GM19035 (cell line): ENCODE data around the gene PJVK.
"Not testable (repeated sequence)": the region's sequence is repeated elsewhere in the genome, so short reads cannot be mapped to it uniquely, and the experiment has no call there.

ENCODE experiments used
- ATAC-seq: cut with Tn5 transposase; IDR thresholded peaks from one replicate; pipeline ENCODE4 v1.9.1; 2021; ENCODE audit not compliant: unreplicated experiment

PJVK gene

GRCh38 chr2:178429336-178429735 lies 21.8 kb upstream of the PJVK start:
- ATAC-seq = no peak

- no peak for ATAC-seq
Measured at GRCh38 chr2:178436662-178437061, 14.5 kb upstream of the PJVK start.

DNA sequence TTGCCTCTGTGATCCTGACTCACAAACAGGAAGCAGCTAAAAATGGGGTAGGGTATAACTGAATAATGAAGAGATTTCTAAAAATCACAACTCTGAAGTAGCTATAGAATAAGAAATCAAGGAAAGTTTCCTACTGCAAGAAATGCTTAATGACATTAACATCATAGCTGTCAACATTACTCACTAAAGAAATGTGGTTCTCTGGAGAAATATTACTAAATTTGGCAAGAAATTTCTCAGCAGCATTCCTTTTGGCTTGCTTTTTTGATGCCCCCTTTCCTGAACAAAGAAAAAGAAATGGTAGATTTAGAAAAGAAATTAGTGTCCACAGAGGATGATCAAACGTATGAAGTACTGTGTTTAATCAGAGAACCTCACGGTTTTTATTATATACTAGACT lies 9.8 kb upstream of the PJVK start:
- ATAC-seq = no peak

DNA sequence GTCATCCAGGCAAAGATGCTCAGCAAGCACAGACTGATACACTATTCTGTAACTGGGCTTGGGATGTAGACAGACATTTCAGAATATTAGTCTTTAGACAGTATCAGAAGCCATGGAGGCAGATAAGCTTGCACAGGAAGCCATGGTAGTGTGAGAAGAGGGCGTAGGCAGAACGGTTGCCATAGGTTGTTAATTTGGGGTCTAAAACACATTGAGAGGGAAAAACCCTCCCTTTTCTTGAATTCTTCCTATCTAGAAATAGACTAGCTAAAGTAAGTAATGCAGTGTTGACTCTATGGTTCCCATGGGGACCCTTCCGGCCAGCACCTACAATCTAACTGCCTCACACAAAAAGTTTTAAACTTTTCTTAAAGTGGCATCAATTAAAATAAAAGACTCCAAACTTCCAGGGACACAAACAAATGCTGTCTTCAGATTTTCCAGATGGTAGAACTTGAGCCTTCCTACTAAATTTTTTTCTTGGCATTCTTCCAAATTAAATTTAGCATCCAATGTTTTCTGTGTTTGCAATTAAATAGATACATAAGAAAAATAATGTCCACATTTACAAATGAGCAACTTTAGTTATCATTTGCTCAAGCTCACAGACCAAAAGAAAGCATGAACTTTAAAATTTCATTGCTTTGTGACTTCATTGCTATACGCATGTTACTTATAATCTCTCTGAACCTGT lies 2.1 kb upstream of the PJVK start:
- ATAC-seq = no peak

DNA sequence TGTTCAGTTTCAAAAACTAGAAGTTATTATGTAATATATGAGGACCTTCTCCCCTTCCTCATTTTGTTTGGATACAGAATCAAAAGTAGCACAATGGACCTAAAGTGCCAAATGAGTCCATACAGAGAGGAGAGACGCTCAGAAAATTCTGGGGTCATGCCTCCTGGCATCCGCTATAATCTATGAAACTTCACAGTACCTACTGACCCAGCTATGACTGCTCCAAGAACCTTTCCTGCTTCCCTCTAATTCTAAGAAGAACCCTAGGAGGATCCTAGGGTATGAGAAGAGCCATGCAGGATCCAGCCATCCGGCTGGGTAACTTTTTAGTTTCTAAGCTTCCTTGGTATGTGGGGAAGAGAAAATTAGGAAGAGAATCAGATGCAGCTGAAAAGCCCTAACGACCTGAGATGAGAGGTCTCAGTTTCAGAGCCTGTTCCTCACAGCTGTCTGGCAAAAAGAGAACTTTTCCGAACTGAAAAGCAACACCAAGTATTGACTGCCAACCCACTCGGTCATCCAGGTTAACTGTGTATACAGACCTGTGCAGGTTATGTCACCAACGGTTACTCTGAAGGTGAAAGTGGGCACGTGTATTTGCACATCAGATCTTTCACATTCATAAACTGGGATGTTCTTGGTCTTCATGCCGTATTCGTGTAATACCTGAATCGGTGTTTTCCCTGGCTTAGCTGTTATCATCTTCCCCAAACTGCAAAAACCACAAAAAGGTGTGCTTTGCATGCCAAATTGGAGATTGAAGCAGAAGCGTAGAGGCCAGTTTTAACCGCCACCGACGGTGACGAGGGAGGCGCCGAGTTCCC lies 1.3 kb upstream of the PJVK start:
- no peak for ATAC-seq

DNA sequence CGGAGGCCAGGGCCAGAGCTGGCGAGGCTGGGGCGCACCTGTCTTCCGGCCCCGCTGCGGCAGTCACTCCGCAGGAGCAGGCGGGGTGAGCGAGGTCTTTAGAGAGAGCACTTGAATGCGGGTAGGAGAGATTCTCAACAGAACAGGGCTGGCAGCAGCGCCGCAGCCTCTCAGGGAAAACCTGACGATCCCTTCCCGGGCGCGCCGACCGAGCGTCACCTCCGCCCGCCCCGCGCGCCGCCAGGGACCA lies 729 bp upstream of the PJVK start:
- ATAC-seq = peak; percentile 55

DNA sequence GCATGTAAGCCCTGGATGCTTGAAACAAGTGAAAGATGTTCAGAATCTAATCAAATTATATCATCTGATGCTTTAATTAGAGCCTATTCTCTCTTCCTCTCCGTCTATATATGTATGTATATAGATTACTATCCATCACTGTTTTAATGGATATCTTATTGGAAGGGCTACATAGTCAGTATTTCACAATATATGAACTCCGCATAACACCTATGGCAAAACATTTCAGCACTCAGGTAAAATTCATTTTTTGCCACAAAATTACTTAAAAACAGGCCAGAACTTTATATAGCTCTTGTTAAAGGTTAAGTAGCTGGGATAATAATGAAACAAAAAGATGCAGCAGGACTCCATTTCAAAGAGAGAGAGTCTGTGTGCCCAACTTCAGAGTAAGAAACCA lies 1.2 kb downstream of the PJVK start:
- ATAC-seq = no peak

- no peak for ATAC-seq
Measured at GRCh38 chr2:178452870-178453269, 1.7 kb downstream of the PJVK start.

DNA sequence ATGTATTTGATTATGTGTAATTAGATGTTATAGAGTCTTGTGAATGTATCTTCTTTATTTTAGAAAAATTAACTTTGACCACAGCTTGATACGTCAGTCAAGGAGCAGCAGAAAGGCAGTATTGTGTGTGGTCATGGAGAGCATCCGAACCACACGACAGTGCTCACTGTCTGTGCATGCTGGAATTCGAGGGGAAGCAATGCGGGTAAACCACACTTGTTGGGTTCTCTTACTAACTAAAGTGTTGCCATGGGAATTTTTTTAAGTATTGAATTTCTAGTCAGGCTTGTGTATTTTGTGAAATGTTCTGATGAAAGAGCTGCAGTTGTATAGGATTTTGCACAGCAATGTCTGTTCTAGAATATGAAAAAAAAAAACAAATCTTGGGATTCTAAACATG lies 4.8 kb downstream of the PJVK start:
- no peak for ATAC-seq

GRCh38 chr2:178457390-178457886 lies 6.3 kb downstream of the PJVK start:
- ATAC-seq = no peak

DNA sequence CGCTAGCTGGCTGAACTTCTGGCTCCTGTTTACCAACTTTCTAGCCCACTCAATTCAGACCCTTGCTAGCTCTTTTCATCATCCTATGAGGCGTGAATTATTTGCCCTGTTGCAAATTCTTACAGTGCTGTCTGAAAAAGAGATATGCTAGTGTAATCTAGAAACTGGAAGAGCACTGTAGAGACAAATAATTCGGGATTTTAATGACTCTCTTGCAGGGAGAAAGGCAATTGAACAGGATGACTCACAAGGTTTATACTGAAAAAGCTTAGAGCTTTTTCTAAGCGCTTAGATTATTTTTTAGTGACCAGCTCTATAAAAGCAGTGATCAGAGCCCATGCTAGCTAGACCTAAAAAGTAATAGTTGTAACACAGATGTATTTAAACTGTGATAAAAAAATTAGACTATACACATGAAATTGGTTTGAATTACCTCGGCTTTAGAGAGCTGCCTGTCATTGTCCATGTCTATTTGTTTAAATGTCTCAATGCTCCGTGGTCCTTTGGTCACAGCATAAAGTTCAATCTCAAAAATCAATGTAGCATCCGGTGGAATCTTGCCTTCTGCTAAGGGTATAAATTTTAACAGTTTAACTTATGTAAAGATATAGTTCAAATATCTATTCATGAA lies 18.2 kb downstream of the PJVK start:
- no peak for ATAC-seq

DNA sequence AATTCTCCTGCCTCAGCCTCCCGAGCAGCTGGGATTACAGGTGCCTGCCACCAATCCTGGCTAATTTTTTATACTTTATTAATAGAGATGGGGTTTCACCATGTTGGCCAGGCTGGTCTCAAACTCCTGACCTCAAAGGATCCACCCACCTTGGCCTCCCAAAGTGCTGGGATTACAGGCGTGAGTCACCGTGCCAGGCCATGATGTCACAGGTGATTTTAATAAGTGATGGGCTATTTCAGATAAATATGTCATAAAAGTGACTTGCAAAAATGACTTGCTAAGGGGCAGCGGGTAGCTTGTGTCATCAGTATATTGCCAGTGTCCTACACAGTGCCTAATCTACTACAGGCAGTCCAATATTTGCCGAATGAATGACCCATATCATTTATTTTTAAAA lies 20.1 kb downstream of the PJVK start:
- not testable (repeated sequence) for ATAC-seq

DNA sequence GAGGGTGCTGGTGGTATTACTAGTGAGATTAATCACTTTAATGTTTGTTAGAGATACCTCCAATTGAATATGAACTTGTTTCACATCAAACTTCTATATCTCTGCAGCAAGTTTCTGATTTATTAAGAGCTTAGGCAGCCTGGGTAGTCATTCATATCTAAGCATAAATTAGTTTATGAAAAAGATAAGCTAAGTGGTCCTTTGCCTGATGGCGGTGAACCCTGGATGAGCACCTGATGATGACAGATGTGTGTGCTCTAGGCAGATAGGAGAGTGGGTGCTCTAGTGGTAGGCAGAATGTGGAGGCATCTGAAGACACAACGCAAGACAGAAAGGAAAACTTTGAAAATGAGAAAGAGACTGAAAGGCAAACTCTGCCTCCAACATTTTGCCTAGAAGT lies 22.2 kb downstream of the PJVK start:
- no peak for ATAC-seq

DNA sequence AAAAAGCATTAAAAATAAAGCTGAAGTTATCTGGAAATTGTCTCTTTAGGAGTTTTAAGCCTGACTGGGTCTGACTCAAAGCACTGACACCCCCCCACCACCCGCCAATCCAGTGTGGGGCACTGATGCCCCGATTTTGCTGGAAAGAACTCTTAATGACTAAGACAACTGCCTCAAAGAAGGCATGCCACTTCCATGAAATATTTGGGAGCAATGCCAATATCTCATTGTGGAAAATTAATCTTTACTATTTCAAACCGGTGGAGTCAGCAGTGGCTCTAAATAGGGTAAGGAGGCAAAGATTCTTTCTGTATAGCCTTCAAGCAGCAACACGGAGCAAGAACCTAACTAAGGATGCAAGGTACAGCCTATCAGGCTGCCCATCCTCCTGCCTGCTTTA lies 22.8 kb downstream of the PJVK start:
- ATAC-seq = no peak

GRCh38 chr2:178474560-178474959 lies 23.4 kb downstream of the PJVK start:
- no peak for ATAC-seq

DNA sequence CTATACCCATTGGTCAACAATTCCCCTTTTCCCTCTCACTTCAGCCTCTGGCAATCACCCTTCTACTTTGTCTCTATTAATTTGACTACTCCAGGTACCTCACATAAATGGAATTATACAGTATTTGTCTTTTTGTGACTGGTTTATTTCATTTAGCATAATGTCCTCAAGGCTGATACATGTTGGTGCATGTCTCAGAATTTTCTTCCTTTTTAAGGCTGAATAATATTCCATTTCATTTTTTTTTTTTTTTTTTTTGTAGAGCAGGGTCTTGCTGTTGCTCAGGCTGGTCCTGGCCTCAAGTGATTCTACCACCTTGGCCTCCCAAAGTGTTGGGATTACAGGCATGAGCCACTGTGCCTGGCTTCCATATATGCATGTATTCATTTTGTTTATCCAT lies 25.3 kb downstream of the PJVK start:
- ATAC-seq = no peak

DNA sequence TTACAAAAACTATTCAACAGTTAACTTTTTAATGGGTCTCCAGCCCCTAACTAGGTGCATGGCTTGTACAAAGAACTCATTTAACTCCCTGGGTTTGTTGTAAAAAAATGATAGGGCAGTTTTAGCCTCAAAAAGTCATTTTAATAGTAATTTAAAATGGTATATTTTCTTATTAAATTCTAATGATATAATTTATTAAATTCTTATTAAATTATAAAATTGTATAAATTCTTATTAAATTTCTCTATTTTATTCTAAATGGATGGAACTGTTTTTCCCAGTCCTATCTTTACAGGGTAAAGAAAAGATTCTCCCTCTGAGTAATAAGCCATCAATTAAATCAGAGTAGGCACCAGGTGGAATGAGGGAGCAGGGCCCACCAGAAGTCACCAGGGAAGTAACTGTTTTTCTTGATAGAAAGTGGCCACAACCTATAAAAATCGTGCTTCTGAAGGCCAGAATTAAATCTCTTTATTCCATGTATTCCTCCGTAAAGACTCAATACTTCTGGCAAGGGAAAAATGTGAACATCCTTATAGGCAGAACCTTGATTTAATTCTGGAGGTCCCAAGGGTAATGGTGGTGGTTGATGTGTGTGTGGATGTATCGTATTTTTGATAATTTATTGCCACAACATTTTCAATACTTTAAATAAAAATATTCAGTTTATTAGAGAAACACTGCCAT lies 26.4 kb downstream of the PJVK start:
- ATAC-seq = no peak

GRCh38 chr2:178478130-178478438 lies 26.9 kb downstream of the PJVK start:
- peak; percentile 7 for ATAC-seq

- ATAC-seq = peak; percentile 48
Measured at GRCh38 chr2:178478439-178479274, 27.5 kb downstream of the PJVK start, which contains the start of gene FKBP7. TSS of gene FKBP7 (minus strand) at chr2:178478600. CDS start at chr2:178478499, 101 bp downstream.

GRCh38 chr2:178479275-178479616 lies 28.1 kb downstream of the PJVK start:
- no peak for ATAC-seq

- ATAC-seq = no peak
Measured at GRCh38 chr2:178479758-178480226, 28.6 kb downstream of the PJVK start.
